AG04450 (cell line): ENCODE data around the gene AFF3. TPM values are rescaled to one million over a fixed set of nuclear protein-coding genes. Genes with fewer than 3 reads are reported as not detected.

Experiments used
- CTCF ChIA-PET: fragments of 300-600, 350-600 bp; formaldehyde crosslinking; extraction: SDS; loops from one replicate; lab custom pipeline; 2022; ENCODE audit warnings: antibody characterized with exemption, inconsistent platforms; lab: Charles Lee
- POLR2A ChIA-PET: fragments of 350-600 bp; formaldehyde crosslinking; extraction: SDS; loops from one replicate; lab custom pipeline; 2021; ENCODE audit warnings: antibody characterized with exemption, inconsistent platforms; lab: Yijun Ruan, JAX
- DNase-seq: peaks from one replicate; pipeline ENCODE4 v3.0.0-alpha.2; 2011; ENCODE audit warnings: low read depth, low spot score
- H3K27ac ChIP-seq: one replicate; pipeline ENCODE4 v1.5.1; 2012; ENCODE audit warnings: low read depth, low read length, control low read depth
- H3K27me3 ChIP-seq: one replicate; pipeline ENCODE4 v1.6.0; 2012; ENCODE audit warnings: low read length; ENCODE audit not compliant: control insufficient read depth, insufficient read depth
- H3K4me3 ChIP-seq: 2 replicates; pipeline ENCODE4 v1.5.1; 2011; ENCODE audit warnings: mild to moderate bottlenecking, low read depth, low read length, control low read depth
- H3K9me3 ChIP-seq: 2 replicates; pipeline ENCODE4 v1.5.1; 2012; ENCODE audit warnings: low read length; ENCODE audit not compliant: control insufficient read depth, insufficient read depth
- CTCF ChIP-seq: IDR thresholded peaks from 2 replicates; pipeline ENCODE4 v1.5.1; 2011; ENCODE audit warnings: low read depth, low read length, control low read depth, inconsistent platforms
- polyA plus RNA-seq: library from polyadenylated mRNA; depleted of rRNA; stranded (reverse); fragments of >200 nt; gene quantifications from 2 replicates; pipeline ENCODE4 v1.2.3, GENCODE V29; 2011

Gene AFF3
- polyA plus RNA-seq, 1 experiment = 17.9 TPM

- CTCF ChIA-PET = no interaction called here
- H3K27ac ChIP-seq = no peak overlapping the region
- POLR2A ChIA-PET = no interaction called here
Measured at GRCh38 chr2:99863236-99863902, 279.0 kb downstream of the AFF3 start.

GRCh38 chr2:99862566-99862965, 279.8 kb downstream of the AFF3 start:
- Histone ChIP-seq H3K27ac (no peak overlapping the region), H3K4me3 (no peak overlapping the region), H3K27me3 (no peaks in the 10 kb centered on the region), H3K9me3 (no peaks in the 10 kb centered on the region)
- ChIA-PET POLR2A (no interaction called here), CTCF (no interaction called here)
- DNase-seq = no peak
- no peak for TF ChIP-seq CTCF

More at GRCh38 chr2:99863236-99863902, 279.0 kb downstream of the AFF3 start:
- no peak for TF ChIP-seq CTCF
- no peak overlapping the region for H3K4me3 ChIP-seq
- DNase-seq = no peak
- no peaks in the 10 kb centered on the region for H3K27me3 ChIP-seq
- no peaks in the 10 kb centered on the region for H3K9me3 ChIP-seq

DNA sequence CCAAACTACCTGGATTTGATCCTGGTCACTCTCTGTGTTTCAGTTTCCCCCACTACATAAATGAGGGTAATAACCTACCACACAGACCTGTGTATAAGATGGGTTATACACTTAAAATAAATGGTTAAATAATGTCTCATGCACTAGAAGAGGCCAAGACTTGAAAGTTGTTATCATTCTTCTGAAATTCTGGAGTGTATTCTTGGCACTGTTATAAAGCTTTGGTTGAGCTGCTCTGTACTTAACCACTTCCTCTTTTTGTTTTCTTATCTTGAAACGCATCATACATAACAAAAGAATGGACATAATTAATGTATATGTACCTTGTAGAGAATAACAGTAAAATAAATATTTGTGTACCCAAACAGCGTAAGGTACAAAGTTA, 281.0 kb downstream of the AFF3 start:
- H3K9me3 ChIP-seq = no peaks in the 10 kb centered on the region
- DNase-seq = no peak
- no peak overlapping the region for H3K4me3 ChIP-seq
- CTCF ChIA-PET = no interaction called here
- H3K27ac ChIP-seq = no peak overlapping the region
- H3K27me3 ChIP-seq = no peaks in the 10 kb centered on the region
- TF ChIP-seq CTCF = no peak
- POLR2A ChIA-PET = no interaction called here

- no peaks in the 10 kb centered on the region for H3K9me3 ChIP-seq
- ChIA-PET CTCF (no interaction called here), POLR2A (interaction anchor here (0.6 kb wide), 1 partner anchor 34 kb away, joined by 3 read pairs; no protein-coding TSS in a partner anchor)
- no peaks in the 10 kb centered on the region for H3K27me3 ChIP-seq
- H3K4me3 ChIP-seq = no peak overlapping the region
- no peak for DNase-seq
- no peak overlapping the region for H3K27ac ChIP-seq
- no peak for TF ChIP-seq CTCF
Measured at GRCh38 chr2:99860720-99861375, 281.5 kb downstream of the AFF3 start.

- ChIA-PET CTCF (interaction anchor here (0.7 to 1.0 kb wide), 2 partner anchors 121 to 134 kb away, joined by 3 to 4 read pairs; no protein-coding TSS in a partner anchor), POLR2A (interaction anchor here (1.4 kb wide), 1 partner anchor 20 kb away, joined by 5 read pairs; no protein-coding TSS in a partner anchor)
- Histone ChIP-seq H3K4me3 (no peak overlapping the region), H3K9me3 (no peaks in the 10 kb centered on the region), H3K27me3 (no peaks in the 10 kb centered on the region), H3K27ac (no peak overlapping the region)
- DNase-seq = no peak
- TF ChIP-seq CTCF = no peak
Measured at GRCh38 chr2:99858951-99859596, 283.3 kb downstream of the AFF3 start.
